ENCODE measurements around the gene GRHPR.
"Not testable (repeated sequence)": the region's sequence is repeated elsewhere in the genome, so short reads cannot be mapped to it uniquely, and the experiment has no call there.

GRCh38 chr9:37477987-37478619 is 55.6 kb downstream of the GRHPR start:
- not testable (repeated sequence) for TF ChIP-seq POLR2AphosphoS5 (IDR thresholded peaks at IDR 0.05; ENCODE audit: low read depth); CTCF (IDR thresholded peaks at IDR 0.05; ENCODE audit: insufficient read depth, low read length)

Data from HL-60 (cell line).